ENCODE measurements around the gene CTXND1.

The CTXND1 gene

DNA sequence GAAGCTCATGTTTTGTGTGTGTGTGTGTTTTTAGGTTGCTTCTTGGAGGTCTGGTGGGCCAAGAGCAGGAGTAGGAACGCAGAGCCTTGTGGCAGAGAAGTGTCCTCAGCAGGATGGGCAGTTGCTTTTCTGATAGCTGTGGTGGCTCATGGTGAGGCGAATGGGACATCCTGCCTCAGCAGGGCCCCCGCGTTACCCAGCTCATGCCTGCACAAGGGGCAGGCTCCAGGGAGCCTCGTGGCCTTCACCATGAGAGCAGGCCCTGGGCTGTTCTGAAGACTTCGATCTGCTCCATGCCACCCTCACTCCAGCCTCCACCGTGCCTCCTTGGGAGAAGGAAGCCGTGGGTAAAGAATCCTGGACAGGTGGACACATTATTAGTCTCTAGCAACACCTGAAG, 33.4 kb upstream of the CTXND1 start:
- TF ChIP-seq, protein P1, sequence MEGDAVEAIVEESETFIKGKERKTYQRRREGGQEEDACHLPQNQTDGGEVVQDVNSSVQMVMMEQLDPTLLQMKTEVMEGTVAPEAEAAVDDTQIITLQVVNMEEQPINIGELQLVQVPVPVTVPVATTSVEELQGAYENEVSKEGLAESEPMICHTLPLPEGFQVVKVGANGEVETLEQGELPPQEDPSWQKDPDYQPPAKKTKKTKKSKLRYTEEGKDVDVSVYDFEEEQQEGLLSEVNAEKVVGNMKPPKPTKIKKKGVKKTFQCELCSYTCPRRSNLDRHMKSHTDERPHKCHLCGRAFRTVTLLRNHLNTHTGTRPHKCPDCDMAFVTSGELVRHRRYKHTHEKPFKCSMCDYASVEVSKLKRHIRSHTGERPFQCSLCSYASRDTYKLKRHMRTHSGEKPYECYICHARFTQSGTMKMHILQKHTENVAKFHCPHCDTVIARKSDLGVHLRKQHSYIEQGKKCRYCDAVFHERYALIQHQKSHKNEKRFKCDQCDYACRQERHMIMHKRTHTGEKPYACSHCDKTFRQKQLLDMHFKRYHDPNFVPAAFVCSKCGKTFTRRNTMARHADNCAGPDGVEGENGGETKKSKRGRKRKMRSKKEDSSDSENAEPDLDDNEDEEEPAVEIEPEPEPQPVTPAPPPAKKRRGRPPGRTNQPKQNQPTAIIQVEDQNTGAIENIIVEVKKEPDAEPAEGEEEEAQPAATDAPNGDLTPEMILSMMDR (IDR thresholded peaks at IDR 0.05; ENCODE audit: extremely low read depth, missing control alignments): no peak
- no peak for DNase-seq (ENCODE audit: low spot score)

DNA sequence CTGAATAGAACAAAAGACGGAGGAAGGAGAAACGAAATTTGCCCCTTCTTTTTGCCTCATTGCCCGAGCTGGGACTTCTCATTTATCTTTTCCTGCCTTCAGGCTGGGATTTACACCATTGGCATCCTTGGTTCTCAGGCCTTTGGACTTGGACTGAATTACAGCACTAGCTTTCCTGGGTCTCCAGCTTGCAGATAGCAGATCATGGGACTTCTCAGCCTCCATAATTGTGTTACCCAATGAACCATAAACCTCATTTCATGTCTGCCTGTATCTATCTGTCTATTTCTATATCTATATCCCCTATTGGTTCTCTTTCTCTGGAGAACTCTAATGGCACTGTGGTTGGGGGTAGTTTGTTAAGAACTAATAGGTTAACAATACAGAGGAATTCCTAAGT, 31.5 kb upstream of the CTXND1 start:
- DNase-seq (ENCODE audit: low spot score): no peak
- TF ChIP-seq, protein P1 (IDR thresholded peaks at IDR 0.05; ENCODE audit: extremely low read depth, missing control alignments): no peak

GRCh38 chr15:80277147-80277546, 25.1 kb upstream of the CTXND1 start:
- TF ChIP-seq, protein P1 (IDR thresholded peaks at IDR 0.05; ENCODE audit: extremely low read depth, missing control alignments): no peak
- DNase-seq (ENCODE audit: low spot score): no peak

DNA sequence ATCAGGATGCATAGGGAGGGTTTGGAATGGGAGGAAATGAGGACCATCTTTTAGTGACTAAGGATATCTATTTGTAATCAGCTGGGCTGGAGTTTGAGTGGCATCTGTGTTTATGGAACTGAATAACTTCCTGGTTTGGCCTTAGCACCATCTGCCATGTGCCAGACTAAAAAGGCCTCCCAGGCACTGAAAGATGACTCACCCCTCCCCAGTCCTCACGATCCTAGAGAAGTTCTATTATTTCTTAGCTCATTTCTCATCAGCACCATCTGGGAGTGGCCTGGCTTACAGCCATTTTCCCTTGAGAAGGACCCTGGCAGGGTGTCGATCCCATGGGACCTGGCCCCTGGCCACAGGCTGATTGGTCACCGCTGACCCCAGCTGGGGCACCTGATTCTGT, 23.9 kb upstream of the CTXND1 start:
- DNase-seq (ENCODE audit: low spot score): no peak
- TF ChIP-seq, protein P1 (IDR thresholded peaks at IDR 0.05; ENCODE audit: extremely low read depth, missing control alignments): no peak

GRCh38 chr15:80274996-80275395, 23.0 kb upstream of the CTXND1 start:
- TF ChIP-seq, protein P1 (IDR thresholded peaks at IDR 0.05; ENCODE audit: extremely low read depth, missing control alignments): no peak
- DNase-seq (ENCODE audit: low spot score): no peak

DNA sequence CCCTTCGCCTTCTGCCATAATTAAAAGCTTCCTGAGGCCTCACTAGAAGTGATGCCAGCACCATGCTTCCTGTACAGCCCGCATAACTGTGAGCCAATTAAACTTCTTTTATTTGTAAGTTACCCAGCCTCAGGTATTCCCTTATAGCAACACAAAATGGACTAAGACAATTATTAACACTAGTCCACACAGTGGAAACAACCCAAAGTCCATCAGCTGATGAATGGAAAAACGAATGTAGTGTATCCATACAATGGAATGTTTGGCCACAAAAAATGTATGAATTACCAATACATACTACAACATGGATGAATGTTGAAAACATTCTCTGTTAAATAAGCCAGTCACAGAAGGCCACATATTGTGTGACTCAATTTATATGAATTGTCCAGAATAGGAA, 22.5 kb upstream of the CTXND1 start:
- TF ChIP-seq, protein P1 (IDR thresholded peaks at IDR 0.05; ENCODE audit: extremely low read depth, missing control alignments): no peak
- DNase-seq (ENCODE audit: low spot score): no peak

DNA sequence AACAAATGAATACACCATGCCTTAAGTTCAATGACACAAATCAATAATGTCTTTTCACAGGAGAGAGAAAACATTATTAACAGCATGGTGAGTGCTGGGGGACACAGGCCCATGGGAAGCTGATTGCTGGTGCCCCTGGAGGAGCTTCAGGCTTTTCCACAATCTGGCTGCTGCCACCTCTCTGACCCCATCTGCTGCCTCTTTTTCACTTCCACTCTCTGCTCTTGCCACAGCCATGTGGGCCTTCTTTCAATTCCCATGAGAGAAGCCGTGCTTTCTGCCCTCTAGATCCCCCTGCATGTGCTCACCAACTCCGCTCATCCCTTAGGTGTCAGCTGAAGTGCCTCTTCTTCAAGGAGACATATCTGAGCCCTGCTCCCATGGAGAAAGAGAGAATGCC, 21.0 kb upstream of the CTXND1 start:
- no peak for DNase-seq (ENCODE audit: low spot score)
- TF ChIP-seq, protein P1 (IDR thresholded peaks at IDR 0.05; ENCODE audit: extremely low read depth, missing control alignments): no peak

Data from GM20000 (cell line).